Calu3 (cell line): ENCODE results near the gene GAP43. TPM values are rescaled to one million over a fixed set of nuclear protein-coding genes. Genes with fewer than 3 reads are reported as not detected.

Experiments used
- BruUV-seq: library from RNA; stranded (reverse); fragments of 400-500 nt; replicated peaks from 2 replicates; lab custom pipeline; 2021; lab: Mats Ljungman, UMichigan
- CTCF ChIA-PET: fragments of 300-600 bp; sonication (Branson Sonifier 250); formaldehyde crosslinking; loops from one replicate; lab custom pipeline; 2022; ENCODE audit warnings: antibody characterized with exemption; lab: Charles Lee
- DNase-seq: peaks from one replicate; pipeline ENCODE4 v3.0.0; 2022
- H3K27ac Mint-ChIP-seq: one replicate; pipeline ENCODE4 v1.8.0; 2022; ENCODE audit warnings: mixed read lengths; ENCODE audit not compliant: unreplicated experiment
- H3K27me3 Mint-ChIP-seq: one replicate; pipeline ENCODE4 v1.8.0; 2022; ENCODE audit warnings: mixed read lengths; ENCODE audit not compliant: unreplicated experiment
- H3K36me3 Mint-ChIP-seq: one replicate; pipeline ENCODE4 v1.8.0; 2022; ENCODE audit warnings: mild to moderate bottlenecking, moderate library complexity, mixed read lengths; ENCODE audit not compliant: insufficient read depth, unreplicated experiment
- H3K4me1 Mint-ChIP-seq: one replicate; pipeline ENCODE4 v1.8.0; 2022; ENCODE audit warnings: mild to moderate bottlenecking, low read depth, mixed read lengths; ENCODE audit not compliant: unreplicated experiment
- H3K4me3 Mint-ChIP-seq: one replicate; pipeline ENCODE4 v1.8.0; 2022; ENCODE audit warnings: mild to moderate bottlenecking, low read depth, moderate library complexity, mixed read lengths; ENCODE audit not compliant: unreplicated experiment
- H3K9me3 Mint-ChIP-seq: one replicate; pipeline ENCODE4 v1.8.0; 2022; ENCODE audit warnings: low read depth, mixed read lengths; ENCODE audit not compliant: unreplicated experiment
- CTCF ChIP-seq: fragments of 200-600 bp; IDR thresholded peaks from one replicate; pipeline ENCODE4 v1.8.0; 2022; ENCODE audit warnings: antibody characterized with exemption; ENCODE audit not compliant: unreplicated experiment
- intact Hi-C: fragments of 100-400 bp; cut with micrococcal nuclease; formaldehyde crosslinking; loops from one replicate; pipeline ENCODE4 v1.10.0; 2022; ENCODE audit not compliant: unreplicated experiment
- total RNA-seq: library from RNA; stranded (reverse); gene quantifications from 2 replicates; pipeline ENCODE4 v1.2.3, GENCODE V29; 2022

GAP43 gene
- total RNA-seq, 1 experiment from 2014 or later: not detected

- Mint-ChIP-seq H3K9me3 (no peaks in the 10 kb centered on the region), H3K4me1 (no peaks in the 10 kb centered on the region), H3K4me3 (no peak overlapping the region), H3K27me3 (no peaks in the 10 kb centered on the region), H3K27ac (no peak overlapping the region), H3K36me3 (no peaks in the 10 kb centered on the region)
- intact Hi-C loops: no loop called here
- BruUV-seq: no TSS peak
- no peak for TF ChIP-seq CTCF
- CTCF ChIA-PET: no interaction called here
- no peak for DNase-seq
These were observed 85.8 kb downstream of the GAP43 start for GRCh38 chr3:115709093-115709492.

- Mint-ChIP-seq H3K9me3 (no peaks in the 10 kb centered on the region), H3K4me1 (no peaks in the 10 kb centered on the region), H3K36me3 (no peaks in the 10 kb centered on the region), H3K4me3 (no peak overlapping the region), H3K27me3 (no peaks in the 10 kb centered on the region), H3K27ac (no peak overlapping the region)
- intact Hi-C loops: no loop called here
- CTCF ChIA-PET: interaction anchor here (0.7 kb wide), 1 partner anchor 569 kb away, joined by 3 read pairs; no protein-coding TSS in a partner anchor
- BruUV-seq: no TSS peak
- no peak for TF ChIP-seq CTCF
- DNase-seq: no peak
These were observed 86.6 kb downstream of the GAP43 start for GRCh38 chr3:115709931-115710330.

- Mint-ChIP-seq H3K9me3 (no peaks in the 10 kb centered on the region), H3K4me3 (no peak overlapping the region), H3K36me3 (no peaks in the 10 kb centered on the region), H3K4me1 (no peaks in the 10 kb centered on the region), H3K27ac (no peak overlapping the region), H3K27me3 (no peaks in the 10 kb centered on the region)
- BruUV-seq: no TSS peak
- no peak for TF ChIP-seq CTCF
- CTCF ChIA-PET: no interaction called here
- intact Hi-C loops: no loop called here
- DNase-seq: no peak
These were observed 87.5 kb downstream of the GAP43 start for GRCh38 chr3:115710799-115711198.

- H3K27me3 Mint-ChIP-seq: no peaks in the 10 kb centered on the region
- DNase-seq: no peak
- H3K4me1 Mint-ChIP-seq: no peaks in the 10 kb centered on the region
- intact Hi-C loops: no loop called here
- no TSS peak for BruUV-seq
- CTCF ChIA-PET: no interaction called here
- H3K9me3 Mint-ChIP-seq: no peaks in the 10 kb centered on the region
- H3K4me3 Mint-ChIP-seq: no peak overlapping the region
- no peak for TF ChIP-seq CTCF
- no peaks in the 10 kb centered on the region for H3K36me3 Mint-ChIP-seq
- no peak overlapping the region for H3K27ac Mint-ChIP-seq
These were observed 89.6 kb downstream of the GAP43 start for GRCh38 chr3:115712871-115713270.
